ENCODE measurements around the gene EXD1.
"Not testable (repeated sequence)": the region's sequence is repeated elsewhere in the genome, so short reads cannot be mapped to it uniquely, and the experiment has no call there.

Gene EXD1

GRCh38 chr15:41154412-41154811, 76.1 kb downstream of the EXD1 start:
- DNase-seq (ENCODE audit: low read depth), result no peak
- H3K4me3 ChIP-seq (ENCODE audit: low read depth, low read length), result no peak overlapping the region
- TF ChIP-seq CTCF (IDR thresholded peaks at IDR 0.05; ENCODE audit: low read depth, low read length, missing control alignments), result no peak
- in situ Hi-C loops (cut with HindIII; ENCODE audit: low sequenced_read_pairs), result no loop called here

- no peak for DNase-seq (ENCODE audit: low read depth)
- no peak for TF ChIP-seq CTCF (IDR thresholded peaks at IDR 0.05; ENCODE audit: low read depth, low read length, missing control alignments)
- in situ Hi-C loops (cut with HindIII; ENCODE audit: low sequenced_read_pairs), result no loop called here
- no peak overlapping the region for H3K4me3 ChIP-seq (ENCODE audit: low read depth, low read length)
Observed at GRCh38 chr15:41153733-41154132, 76.8 kb downstream of the EXD1 start.

GRCh38 chr15:41151451-41152005, 79.0 kb downstream of the EXD1 start:
- TF ChIP-seq CTCF (IDR thresholded peaks at IDR 0.05; ENCODE audit: low read depth, low read length, missing control alignments), result no peak
- no peak overlapping the region for H3K4me3 ChIP-seq (ENCODE audit: low read depth, low read length)
- no peak for DNase-seq (ENCODE audit: low read depth)
- in situ Hi-C loops (cut with HindIII; ENCODE audit: low sequenced_read_pairs), result no loop called here

GRCh38 chr15:41150279-41150678, 80.3 kb downstream of the EXD1 start:
- in situ Hi-C loops (cut with HindIII; ENCODE audit: low sequenced_read_pairs), result no loop called here
- no peak for DNase-seq (ENCODE audit: low read depth)
- TF ChIP-seq CTCF (IDR thresholded peaks at IDR 0.05; ENCODE audit: low read depth, low read length, missing control alignments), result no peak
- no peak overlapping the region for H3K4me3 ChIP-seq (ENCODE audit: low read depth, low read length)

GRCh38 chr15:41148065-41148464, 82.5 kb downstream of the EXD1 start:
- TF ChIP-seq CTCF (IDR thresholded peaks at IDR 0.05; ENCODE audit: low read depth, low read length, missing control alignments), result no peak
- DNase-seq (ENCODE audit: low read depth), result no peak
- H3K4me3 ChIP-seq (ENCODE audit: low read depth, low read length), result no peak overlapping the region
- in situ Hi-C loops (cut with HindIII; ENCODE audit: low sequenced_read_pairs), result no loop called here

GRCh38 chr15:41139619-41140018, 90.9 kb downstream of the EXD1 start:
- TF ChIP-seq CTCF (IDR thresholded peaks at IDR 0.05; ENCODE audit: low read depth, low read length, missing control alignments), result no peak
- DNase-seq (ENCODE audit: low read depth), result no peak
- H3K4me3 ChIP-seq (ENCODE audit: low read depth, low read length), result no peak overlapping the region
- in situ Hi-C loops (cut with HindIII; ENCODE audit: low sequenced_read_pairs), result no loop called here

GRCh38 chr15:41139112-41139511, 91.4 kb downstream of the EXD1 start:
- H3K4me3 ChIP-seq (ENCODE audit: low read depth, low read length); DNase-seq (ENCODE audit: low read depth); in situ Hi-C loops (cut with HindIII; ENCODE audit: low sequenced_read_pairs): not testable (repeated sequence)

- in situ Hi-C loops (cut with HindIII; ENCODE audit: low sequenced_read_pairs); DNase-seq (ENCODE audit: low read depth); H3K4me3 ChIP-seq (ENCODE audit: low read depth, low read length): not testable (repeated sequence)
Observed at GRCh38 chr15:41135580-41135979, 95.0 kb downstream of the EXD1 start.
